Loucy (cell line): Measurements from ENCODE around the gene ICA1L.

ENCODE experiments used
- CTCF ChIP-seq: fragments of 200-600 bp; sonication (generic); conservative IDR thresholded peaks from 2 replicates; pipeline ENCODE4 v1.5.1; 2014; ENCODE audit warnings: mild to moderate bottlenecking, antibody characterized with exemption, low read length
- EZH2phosphoT487 ChIP-seq: fragments of 200-600 bp; IDR thresholded peaks from 2 replicates; pipeline ENCODE4 v1.6.1; 2018; ENCODE audit warnings: antibody characterized with exemption, mild to moderate bottlenecking, moderate library complexity, borderline replicate concordance

GRCh38 chr2:202911512-202912341 is 40.2 kb upstream of the ICA1L start, which contains the start of the genes CARF and WDR12:
- TF ChIP-seq CTCF (no peak), EZH2phosphoT487 (no peak)
